ENCODE measurements around the gene DES. TPM values are rescaled to one million over a fixed set of nuclear protein-coding genes. Genes with fewer than 3 reads are reported as not detected.

DES gene
- total RNA-seq, 1 experiment from 2014 or later = not detected

DNA sequence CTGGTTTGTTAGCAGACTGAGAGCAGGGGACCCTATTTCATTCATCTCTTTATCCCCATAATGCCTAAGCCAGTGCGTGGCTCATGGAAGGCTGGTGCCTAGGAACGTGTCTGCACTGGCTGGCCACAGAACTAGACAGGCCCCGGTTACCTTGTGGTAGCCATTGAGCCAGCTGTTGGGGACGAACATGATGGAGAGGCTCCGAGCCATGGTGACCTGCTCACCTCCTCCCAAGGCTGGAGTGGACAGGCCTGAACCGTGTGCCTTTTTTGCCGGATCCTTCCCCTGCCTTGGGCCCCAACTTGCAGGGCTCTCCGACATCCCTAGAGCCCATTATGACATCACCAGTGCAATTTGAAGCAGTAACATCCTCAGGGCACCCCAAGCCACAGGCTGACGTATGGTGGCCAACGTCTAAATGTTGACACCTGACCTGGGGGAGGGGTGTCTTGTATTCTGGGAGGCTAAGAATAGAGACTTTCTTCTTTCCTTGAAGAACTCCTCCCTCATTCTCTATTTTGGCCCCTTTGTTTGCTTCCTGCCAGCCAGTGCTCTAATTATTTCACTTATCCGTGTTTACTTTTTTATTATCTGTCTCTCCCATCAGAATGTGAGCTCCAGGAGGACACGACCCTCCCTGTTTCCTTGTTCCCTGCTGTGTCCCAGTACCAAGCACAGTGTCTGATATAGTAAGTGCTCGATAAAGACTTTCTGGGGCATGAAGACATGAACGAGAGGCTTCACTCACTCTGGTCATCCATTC lies 18.3 kb upstream of the DES start:
- Histone ChIP-seq H3K4me1 (ENCODE audit: insufficient read depth, low read length) (peaks cover 42% of the 10 kb centered on the region), H3K36me3 (ENCODE audit: low read depth, low read length) (no peaks in the 10 kb centered on the region), H3K9me2 (replicated peaks; ENCODE audit: low read length) (no peaks in the 10 kb centered on the region), H3K9ac (ENCODE audit: low read length) (peak overlapping the region; percentile 31; the same call in 1 of the 2 replicates), H3F3A (ENCODE audit: low read length, unreplicated experiment) (peaks cover 7% of the 10 kb centered on the region), H3K4me2 (ENCODE audit: low read length) (peak overlapping the region; percentile 83), H4K20me1 (ENCODE audit: low read length) (no peaks in the 10 kb centered on the region), H3K79me2 (ENCODE audit: low read length) (no peaks in the 10 kb centered on the region), H3K27ac (ENCODE audit: low read length) (peak overlapping the region; percentile 85), H3K4me3 (ENCODE audit: low read length) (peak overlapping the region; percentile 37; the same call in 1 of the 2 replicates), H2AFZ (ENCODE audit: low read length) (no peak overlapping the region), H3K27me3 (ENCODE audit: low read length) (no peaks in the 10 kb centered on the region), H3K9me3 (ENCODE audit: low read length) (no peaks in the 10 kb centered on the region)
- POLR2A ChIA-PET (ENCODE audit: unreplicated experiment) = no interaction called here
- intact Hi-C loops (cut with micrococcal nuclease) = no loop called here
- no peak for ATAC-seq
- CTCF ChIA-PET = interaction anchor here (0.7 to 1.4 kb wide), 3 partner anchors 12 to 130 kb away, joined by 3 to 13 read pairs (median 6); partner anchors contain the start of gene DNPEP
- BruUV-seq (replicated peaks) = no TSS peak
- no peak for DNase-seq
- TF ChIP-seq EZH2 (IDR thresholded peaks at IDR 0.05; ENCODE audit: low read length, unreplicated experiment) (no peak), EZH2phosphoT487 (IDR thresholded peaks at IDR 0.05; ENCODE audit: borderline replicate concordance, low read length) (no peak)
- TF ChIP-seq, protein P1, sequence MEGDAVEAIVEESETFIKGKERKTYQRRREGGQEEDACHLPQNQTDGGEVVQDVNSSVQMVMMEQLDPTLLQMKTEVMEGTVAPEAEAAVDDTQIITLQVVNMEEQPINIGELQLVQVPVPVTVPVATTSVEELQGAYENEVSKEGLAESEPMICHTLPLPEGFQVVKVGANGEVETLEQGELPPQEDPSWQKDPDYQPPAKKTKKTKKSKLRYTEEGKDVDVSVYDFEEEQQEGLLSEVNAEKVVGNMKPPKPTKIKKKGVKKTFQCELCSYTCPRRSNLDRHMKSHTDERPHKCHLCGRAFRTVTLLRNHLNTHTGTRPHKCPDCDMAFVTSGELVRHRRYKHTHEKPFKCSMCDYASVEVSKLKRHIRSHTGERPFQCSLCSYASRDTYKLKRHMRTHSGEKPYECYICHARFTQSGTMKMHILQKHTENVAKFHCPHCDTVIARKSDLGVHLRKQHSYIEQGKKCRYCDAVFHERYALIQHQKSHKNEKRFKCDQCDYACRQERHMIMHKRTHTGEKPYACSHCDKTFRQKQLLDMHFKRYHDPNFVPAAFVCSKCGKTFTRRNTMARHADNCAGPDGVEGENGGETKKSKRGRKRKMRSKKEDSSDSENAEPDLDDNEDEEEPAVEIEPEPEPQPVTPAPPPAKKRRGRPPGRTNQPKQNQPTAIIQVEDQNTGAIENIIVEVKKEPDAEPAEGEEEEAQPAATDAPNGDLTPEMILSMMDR (conservative IDR thresholded peaks at IDR 0.05; ENCODE audit: low read depth, low read length) = no peak

DNA sequence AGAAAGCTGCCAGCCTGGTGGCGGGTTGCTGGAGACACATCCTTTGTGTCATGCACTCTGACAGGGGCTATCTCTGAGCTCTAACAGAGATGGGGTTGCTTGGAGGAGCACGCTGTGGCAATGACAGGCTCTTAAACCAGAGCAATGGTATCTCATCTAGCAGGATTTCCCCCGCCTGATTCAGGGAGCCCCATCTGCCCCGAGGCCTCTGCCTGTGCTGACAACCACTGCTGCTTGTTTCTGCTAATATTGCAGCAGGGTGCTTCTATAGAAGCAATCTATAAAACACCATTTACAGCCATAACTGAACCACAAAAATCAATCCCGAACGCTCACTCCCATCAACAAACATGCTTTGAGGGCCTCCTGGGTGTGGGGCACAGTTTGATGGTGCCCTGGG lies 17.6 kb upstream of the DES start:
- Histone ChIP-seq H3K4me3 (ENCODE audit: low read length) (no peak overlapping the region), H3K9ac (ENCODE audit: low read length) (no peak overlapping the region), H3K27me3 (ENCODE audit: low read length) (no peaks in the 10 kb centered on the region), H2AFZ (ENCODE audit: low read length) (no peak overlapping the region), H3K27ac (ENCODE audit: low read length) (no peak overlapping the region), H3K9me2 (replicated peaks; ENCODE audit: low read length) (no peaks in the 10 kb centered on the region), H3K4me1 (ENCODE audit: insufficient read depth, low read length) (peaks cover 42% of the 10 kb centered on the region), H3K36me3 (ENCODE audit: low read depth, low read length) (no peaks in the 10 kb centered on the region), H3F3A (ENCODE audit: low read length, unreplicated experiment) (peaks cover 7% of the 10 kb centered on the region), H3K79me2 (ENCODE audit: low read length) (no peaks in the 10 kb centered on the region), H3K4me2 (ENCODE audit: low read length) (no peak overlapping the region), H4K20me1 (ENCODE audit: low read length) (no peaks in the 10 kb centered on the region), H3K9me3 (ENCODE audit: low read length) (no peaks in the 10 kb centered on the region)
- no TSS peak for BruUV-seq (replicated peaks)
- no peak for DNase-seq
- no peak for ATAC-seq
- intact Hi-C loops (cut with micrococcal nuclease) = no loop called here
- POLR2A ChIA-PET (ENCODE audit: unreplicated experiment) = no interaction called here
- CTCF ChIA-PET = interaction anchor here (0.7 kb wide), 1 partner anchor 13 kb away, joined by 3 read pairs; the partner anchor contains the start of gene DNPEP
- TF ChIP-seq, protein P1 (conservative IDR thresholded peaks at IDR 0.05; ENCODE audit: low read depth, low read length) = no peak
- TF ChIP-seq EZH2phosphoT487 (IDR thresholded peaks at IDR 0.05; ENCODE audit: borderline replicate concordance, low read length) (no peak), EZH2 (IDR thresholded peaks at IDR 0.05; ENCODE audit: low read length, unreplicated experiment) (no peak)

DNA sequence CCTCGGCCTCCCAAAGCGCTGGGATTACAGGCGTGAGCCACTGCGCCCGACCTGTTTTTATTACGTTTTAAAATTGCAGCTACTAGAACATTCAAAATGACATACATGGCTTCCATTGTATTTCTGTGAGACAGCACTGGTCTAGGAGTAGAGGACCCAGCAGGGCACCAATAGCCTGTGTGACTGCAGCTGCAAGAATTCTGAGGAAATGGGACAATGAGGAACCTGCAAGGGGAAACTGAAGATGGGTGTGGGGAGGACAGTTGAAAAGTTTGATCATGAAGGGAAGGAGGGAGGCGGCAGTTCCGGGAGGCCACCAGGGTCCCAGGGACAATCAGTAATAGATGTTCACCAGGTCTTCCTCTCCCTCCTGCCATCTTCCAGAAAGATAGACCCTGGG lies 16.6 kb upstream of the DES start:
- H3K27ac ChIP-seq (ENCODE audit: low read length) = no peak overlapping the region
- TF ChIP-seq EZH2 (IDR thresholded peaks at IDR 0.05; ENCODE audit: low read length, unreplicated experiment) (no peak), EZH2phosphoT487 (IDR thresholded peaks at IDR 0.05; ENCODE audit: borderline replicate concordance, low read length) (no peak)
- TF ChIP-seq, protein P1 (conservative IDR thresholded peaks at IDR 0.05; ENCODE audit: low read depth, low read length) = no peak
- POLR2A ChIA-PET (ENCODE audit: unreplicated experiment) = no interaction called here
- no TSS peak for BruUV-seq (replicated peaks)
- H3K79me2 ChIP-seq (ENCODE audit: low read length) = no peaks in the 10 kb centered on the region
- H3F3A ChIP-seq (ENCODE audit: low read length, unreplicated experiment) = peaks cover 7% of the 10 kb centered on the region
- no peak overlapping the region for H2AFZ ChIP-seq (ENCODE audit: low read length)
- H3K9me3 ChIP-seq (ENCODE audit: low read length) = no peaks in the 10 kb centered on the region
- CTCF ChIA-PET = interaction anchor here (0.5 to 2.3 kb wide), 2 partner anchors 14 to 128 kb away, joined by 6 to 21 read pairs; partner anchors contain the start of gene DNPEP
- peaks cover 42% of the 10 kb centered on the region for H3K4me1 ChIP-seq (ENCODE audit: insufficient read depth, low read length)
- H3K36me3 ChIP-seq (ENCODE audit: low read depth, low read length) = no peaks in the 10 kb centered on the region
- no peaks in the 10 kb centered on the region for H3K9me2 ChIP-seq (replicated peaks; ENCODE audit: low read length)
- ATAC-seq (no peak), DNase-seq (no peak)
- intact Hi-C loops (cut with micrococcal nuclease) = loop anchor here (2.0 kb wide), 1 partner anchor 51 kb away; no protein-coding TSS in a partner anchor
- H4K20me1 ChIP-seq (ENCODE audit: low read length) = no peaks in the 10 kb centered on the region
- H3K4me3 ChIP-seq (ENCODE audit: low read length) = no peak overlapping the region
- no peaks in the 10 kb centered on the region for H3K27me3 ChIP-seq (ENCODE audit: low read length)
- no peak overlapping the region for H3K4me2 ChIP-seq (ENCODE audit: low read length)
- no peak overlapping the region for H3K9ac ChIP-seq (ENCODE audit: low read length)
